ENCODE data around the gene CLTB.

GRCh38 chr5:176401281-176402205, 14.8 kb downstream of the CLTB start:
- TF ChIP-seq, protein P1, sequence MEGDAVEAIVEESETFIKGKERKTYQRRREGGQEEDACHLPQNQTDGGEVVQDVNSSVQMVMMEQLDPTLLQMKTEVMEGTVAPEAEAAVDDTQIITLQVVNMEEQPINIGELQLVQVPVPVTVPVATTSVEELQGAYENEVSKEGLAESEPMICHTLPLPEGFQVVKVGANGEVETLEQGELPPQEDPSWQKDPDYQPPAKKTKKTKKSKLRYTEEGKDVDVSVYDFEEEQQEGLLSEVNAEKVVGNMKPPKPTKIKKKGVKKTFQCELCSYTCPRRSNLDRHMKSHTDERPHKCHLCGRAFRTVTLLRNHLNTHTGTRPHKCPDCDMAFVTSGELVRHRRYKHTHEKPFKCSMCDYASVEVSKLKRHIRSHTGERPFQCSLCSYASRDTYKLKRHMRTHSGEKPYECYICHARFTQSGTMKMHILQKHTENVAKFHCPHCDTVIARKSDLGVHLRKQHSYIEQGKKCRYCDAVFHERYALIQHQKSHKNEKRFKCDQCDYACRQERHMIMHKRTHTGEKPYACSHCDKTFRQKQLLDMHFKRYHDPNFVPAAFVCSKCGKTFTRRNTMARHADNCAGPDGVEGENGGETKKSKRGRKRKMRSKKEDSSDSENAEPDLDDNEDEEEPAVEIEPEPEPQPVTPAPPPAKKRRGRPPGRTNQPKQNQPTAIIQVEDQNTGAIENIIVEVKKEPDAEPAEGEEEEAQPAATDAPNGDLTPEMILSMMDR (IDR thresholded peaks at IDR 0.05 in 2 of 3, conservative IDR thresholded peaks at IDR 0.05 in 1 of 3; ENCODE audit: control insufficient read depth in 2 of 3, extremely low read depth in 1 of 3, insufficient read depth in 1 of 3, low read depth in 3 of 3, low read length in 3 of 3): no peak
- TF ChIP-seq JUNB (IDR thresholded peaks at IDR 0.05) (no peak), NFYB (IDR thresholded peaks at IDR 0.05; ENCODE audit: insufficient read depth, low read depth, low read length) (no peak), ATF3 (IDR thresholded peaks at IDR 0.05; ENCODE audit: borderline replicate concordance, extremely low read depth, low read depth, low read length) (no peak), EP300 (IDR thresholded peaks at IDR 0.05; ENCODE audit: borderline replicate concordance in 1 of 2, control insufficient read depth in 1 of 2, low read depth in 2 of 2, low read length in 2 of 2) (no peak), TBL1XR1 (IDR thresholded peaks at IDR 0.05; ENCODE audit: low read depth, low read length) (no peak)
- TF ChIP-seq, protein P2, sequence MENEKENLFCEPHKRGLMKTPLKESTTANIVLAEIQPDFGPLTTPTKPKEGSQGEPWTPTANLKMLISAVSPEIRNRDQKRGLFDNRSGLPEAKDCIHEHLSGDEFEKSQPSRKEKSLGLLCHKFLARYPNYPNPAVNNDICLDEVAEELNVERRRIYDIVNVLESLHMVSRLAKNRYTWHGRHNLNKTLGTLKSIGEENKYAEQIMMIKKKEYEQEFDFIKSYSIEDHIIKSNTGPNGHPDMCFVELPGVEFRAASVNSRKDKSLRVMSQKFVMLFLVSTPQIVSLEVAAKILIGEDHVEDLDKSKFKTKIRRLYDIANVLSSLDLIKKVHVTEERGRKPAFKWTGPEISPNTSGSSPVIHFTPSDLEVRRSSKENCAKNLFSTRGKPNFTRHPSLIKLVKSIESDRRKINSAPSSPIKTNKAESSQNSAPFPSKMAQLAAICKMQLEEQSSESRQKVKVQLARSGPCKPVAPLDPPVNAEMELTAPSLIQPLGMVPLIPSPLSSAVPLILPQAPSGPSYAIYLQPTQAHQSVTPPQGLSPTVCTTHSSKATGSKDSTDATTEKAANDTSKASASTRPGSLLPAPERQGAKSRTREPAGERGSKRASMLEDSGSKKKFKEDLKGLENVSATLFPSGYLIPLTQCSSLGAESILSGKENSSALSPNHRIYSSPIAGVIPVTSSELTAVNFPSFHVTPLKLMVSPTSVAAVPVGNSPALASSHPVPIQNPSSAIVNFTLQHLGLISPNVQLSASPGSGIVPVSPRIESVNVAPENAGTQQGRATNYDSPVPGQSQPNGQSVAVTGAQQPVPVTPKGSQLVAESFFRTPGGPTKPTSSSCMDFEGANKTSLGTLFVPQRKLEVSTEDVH (IDR thresholded peaks at IDR 0.05; ENCODE audit: low read depth, partially characterized antibody): no peak

All from GM12878 (cell line).